HG02870 (cell line): ENCODE results near the gene FAM186B.
"Not testable (repeated sequence)": the region's sequence is repeated elsewhere in the genome, so short reads cannot be mapped to it uniquely, and the experiment has no call there.

Experiments
- ATAC-seq: cut with Tn5 transposase; IDR thresholded peaks from one replicate; pipeline ENCODE4 v1.9.1; 2021; ENCODE audit warnings: mild to moderate bottlenecking, moderate library complexity; ENCODE audit not compliant: unreplicated experiment

The FAM186B gene

GRCh38 chr12:49605539-49605938 lies at the start of gene FAM186B:
TSS of gene FAM186B (minus strand) at chr12:49605639. CDS start at chr12:49605477, 162 bp downstream.
- not testable (repeated sequence) for ATAC-seq

DNA sequence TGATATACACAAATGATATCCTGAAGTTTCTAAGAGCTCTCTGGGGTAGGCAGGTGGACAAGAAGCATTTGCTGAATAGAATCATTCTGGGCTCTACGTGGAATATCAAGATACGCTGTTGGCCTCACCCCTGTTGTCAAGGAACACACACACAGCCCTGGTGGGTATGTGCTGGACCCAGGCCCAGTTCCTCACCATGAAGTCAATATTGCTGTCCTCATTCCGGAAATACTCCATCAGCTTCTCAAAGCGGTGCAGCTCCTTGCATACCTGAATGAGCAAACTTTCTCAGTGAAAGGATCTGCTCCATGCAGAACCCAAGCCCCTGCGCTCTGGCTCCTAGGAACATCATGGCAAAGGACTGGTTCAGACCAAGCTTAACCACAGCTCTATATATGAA lies 49.3 kb upstream of the FAM186B start:
- ATAC-seq: no peak

- no peak for ATAC-seq
These were observed 47.6 kb upstream of the FAM186B start for GRCh38 chr12:49652921-49653520.

GRCh38 chr12:49651855-49652254 lies 46.4 kb upstream of the FAM186B start:
- no peak for ATAC-seq

DNA sequence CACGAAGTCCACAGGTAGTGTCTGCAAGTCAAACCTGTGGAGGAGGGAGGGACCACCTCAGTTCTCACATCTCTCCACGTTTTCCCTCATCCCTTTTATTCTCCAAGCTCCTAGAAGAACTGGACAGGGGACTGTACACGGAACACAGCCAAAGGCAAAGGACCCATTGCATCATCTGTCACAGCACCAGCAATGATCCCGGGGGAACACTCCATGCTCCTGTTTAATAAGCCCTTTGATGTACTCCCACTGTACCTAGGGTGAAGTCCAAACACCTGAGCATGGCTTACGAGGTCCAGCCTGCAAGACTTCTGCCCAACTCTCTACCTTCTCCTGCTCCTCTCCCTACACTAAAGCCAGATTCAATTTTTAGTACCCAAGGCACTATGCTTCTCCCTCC lies 44.5 kb upstream of the FAM186B start:
- no peak for ATAC-seq

- no peak for ATAC-seq
These were observed 44.0 kb upstream of the FAM186B start for GRCh38 chr12:49649445-49649844.

DNA sequence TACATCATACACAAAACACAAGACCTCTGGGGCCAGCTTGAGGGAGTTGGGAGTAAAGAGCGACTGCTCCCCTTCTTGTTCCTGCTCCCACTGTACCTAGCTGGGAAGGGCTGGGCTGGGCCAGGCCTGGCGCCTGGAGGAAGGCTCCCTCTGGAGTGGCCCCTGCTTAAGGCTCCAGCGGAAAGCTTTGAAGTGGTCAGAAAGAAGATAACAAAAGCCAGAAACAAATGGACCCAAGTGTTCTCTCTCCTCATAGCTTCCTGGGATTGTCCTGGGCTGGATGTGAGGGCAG lies 43.2 kb upstream of the FAM186B start:
- ATAC-seq: no peak

DNA sequence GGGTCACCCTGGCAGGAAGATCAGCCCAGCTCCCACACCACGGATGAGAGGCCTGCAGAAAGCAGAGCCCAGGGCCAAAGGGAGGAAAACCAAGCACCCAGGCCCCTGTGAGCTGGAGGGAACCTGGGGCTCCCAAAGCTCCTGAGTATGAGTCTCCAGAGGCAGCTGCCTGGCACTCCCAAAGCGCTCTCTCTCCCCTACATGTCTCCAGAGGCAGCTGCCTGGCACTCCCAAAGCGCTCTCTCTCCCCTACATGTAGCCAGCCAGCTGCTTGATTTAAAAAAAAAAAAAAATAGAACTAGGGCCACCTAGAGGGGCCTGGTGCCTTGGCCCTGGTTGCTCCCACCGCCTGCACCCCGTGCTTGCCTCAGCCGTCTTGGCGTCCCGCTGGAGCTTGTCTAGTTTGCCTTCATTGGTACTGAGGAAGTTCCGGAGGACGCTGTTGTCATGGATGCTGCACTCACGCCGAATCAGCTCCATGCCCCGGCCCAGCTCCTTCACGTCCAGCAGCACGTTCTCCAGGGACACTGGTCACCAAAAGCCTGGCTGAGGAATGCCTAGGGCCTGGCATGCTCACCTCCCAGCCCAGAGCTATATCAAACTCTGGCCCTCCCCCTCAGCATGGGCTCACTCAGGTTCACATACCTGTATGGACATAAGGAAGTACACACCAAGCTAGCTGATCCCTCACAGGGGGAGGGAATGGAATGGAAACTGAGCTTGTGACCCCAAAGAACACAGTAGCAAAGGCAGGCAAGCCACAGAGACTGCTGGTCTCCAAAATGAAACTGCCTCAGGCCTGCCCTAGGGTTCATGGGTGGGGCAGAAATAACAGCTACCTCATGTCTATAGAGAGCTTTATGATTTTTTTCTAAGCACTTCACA lies 42.6 kb upstream of the FAM186B start:
- ATAC-seq: no peak

DNA sequence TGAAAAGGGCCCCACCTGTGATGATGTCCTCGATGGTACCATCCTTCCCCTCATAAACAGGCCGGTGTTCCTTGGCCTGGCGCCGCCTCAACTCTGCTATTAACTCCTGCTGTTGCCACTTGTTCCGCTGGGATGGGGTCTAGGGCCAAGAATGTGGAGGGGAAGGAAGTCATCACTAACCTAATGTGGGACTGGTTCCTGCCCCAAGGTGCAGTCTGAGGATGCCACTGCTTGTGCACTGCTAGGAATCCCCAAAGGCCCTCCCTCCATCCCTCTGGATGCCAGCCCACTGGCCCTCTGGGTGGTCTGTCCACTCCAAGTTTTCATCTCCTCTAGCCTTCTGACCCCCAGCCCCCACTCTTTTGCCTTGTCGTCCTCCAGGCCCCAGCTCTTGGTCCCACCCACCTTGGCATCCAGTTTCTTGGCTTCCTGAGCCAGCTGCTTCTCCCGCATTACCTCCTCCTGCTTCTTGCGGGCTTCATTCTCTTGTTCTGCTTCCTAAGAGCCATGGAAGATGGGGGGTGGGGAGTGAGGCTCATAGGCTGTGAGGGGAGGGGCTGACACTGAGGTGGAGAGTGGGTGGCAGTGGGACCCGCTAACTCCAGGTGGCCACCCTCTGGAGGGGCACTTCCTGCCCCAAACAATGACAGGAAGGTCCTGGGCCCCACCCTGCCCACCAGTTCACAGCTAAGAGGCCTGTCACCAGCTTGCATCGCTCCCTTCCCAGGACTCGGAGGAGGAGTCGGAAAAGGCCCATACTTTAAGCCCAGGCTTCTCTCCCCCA lies 41.6 kb upstream of the FAM186B start:
- no peak for ATAC-seq

DNA sequence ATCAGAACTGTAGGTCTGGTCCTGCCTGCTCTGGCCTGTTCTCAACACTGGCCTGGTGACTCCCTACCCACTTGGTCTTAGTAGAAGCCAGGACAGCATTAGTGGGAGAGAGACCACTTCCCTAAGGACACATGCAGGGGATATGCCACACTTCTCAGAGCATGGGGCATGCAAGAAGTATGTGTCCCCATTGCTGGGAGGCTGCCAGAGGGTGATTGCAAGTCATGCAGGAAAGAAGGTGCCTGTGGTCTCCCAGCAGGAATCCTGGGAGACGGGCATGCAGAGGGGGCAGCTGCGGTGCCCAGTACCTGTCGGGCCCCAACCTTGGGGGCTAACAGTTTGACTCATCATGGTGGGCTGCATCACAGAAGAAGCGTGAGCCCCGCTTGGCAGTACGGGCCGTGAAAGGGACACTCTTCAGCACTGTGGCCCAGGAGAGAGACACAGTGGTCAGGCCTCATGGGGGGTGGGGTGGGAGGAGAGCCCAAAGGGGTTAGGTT lies 40.9 kb upstream of the FAM186B start:
- no peak for ATAC-seq

DNA sequence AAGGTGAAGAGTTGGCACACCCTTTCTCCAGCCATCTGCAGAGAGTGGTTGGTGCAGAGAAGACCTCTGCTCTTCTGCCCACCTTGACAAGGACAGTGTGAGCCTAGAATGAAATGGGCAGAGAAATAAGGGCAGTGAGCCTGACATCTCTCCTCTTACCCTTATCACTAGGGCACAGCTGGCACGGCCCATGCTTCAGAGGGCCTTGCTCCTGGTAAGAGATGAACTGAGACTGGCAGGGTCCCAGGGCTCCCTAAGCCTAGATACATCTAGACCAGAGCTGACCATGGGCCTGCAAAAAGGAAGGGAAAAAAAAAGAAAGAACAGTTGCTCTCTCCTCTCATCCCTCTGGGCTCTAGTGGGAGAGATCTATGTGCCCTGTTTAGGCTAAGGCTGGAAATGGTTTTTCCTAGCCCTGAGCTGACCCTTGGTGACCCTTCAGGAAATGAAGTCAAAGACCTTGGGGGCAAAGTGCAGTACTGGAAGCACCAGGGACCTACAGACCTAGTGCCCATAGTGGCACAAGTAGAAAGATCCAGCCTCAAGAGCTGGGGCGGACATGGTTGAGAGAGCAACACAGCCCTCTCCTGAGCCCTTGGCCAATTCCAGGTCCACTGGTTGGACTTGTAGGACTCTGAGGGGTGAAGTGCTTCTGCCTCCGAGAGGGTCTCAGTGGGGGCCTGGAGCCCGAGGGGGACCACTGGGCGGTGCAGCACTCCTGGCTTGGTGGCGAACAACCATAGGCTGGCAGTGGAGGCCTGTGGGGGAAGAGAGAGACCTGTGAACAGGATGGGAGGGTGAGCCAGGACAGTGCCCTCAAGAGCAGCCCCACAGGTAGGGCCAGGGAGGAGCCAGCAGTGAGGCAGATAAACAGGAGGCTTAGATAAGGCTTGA lies 40.0 kb upstream of the FAM186B start:
- ATAC-seq: no peak

- ATAC-seq: no peak
These were observed 39.2 kb upstream of the FAM186B start for GRCh38 chr12:49644620-49644994.

DNA sequence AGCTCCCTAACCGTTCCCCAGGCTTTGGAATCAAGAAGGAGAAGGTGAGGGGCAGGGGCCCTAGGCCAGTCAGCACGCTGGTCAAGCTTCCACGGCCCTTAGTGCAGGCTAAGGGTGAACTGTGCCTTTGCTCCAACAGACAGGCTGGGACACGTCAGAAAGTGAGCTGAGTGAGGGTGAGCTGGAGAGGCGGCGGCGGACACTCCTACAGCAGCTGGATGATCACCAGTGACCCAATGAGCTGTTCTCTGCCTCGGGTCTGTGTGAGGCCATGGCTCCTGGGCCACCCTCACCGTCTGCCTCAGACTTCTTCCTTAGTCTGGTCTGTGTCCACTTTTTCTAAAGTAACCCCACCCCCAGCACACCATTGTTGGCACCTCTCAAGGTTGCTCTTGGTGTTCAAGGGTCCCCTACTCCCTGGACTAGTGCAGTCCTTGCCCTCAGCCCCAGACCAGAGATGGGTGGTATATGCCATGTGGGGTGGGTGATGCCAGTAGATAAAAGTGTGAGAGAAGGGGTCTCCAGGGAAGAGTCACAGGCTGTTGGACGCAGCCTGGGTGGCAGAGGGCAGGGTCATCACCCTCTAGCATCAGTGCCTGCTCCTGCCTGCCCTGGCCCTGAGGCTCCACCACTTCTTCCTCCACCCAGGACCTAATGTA lies 38.7 kb upstream of the FAM186B start:
- ATAC-seq: no peak

- no peak for ATAC-seq
These were observed 37.7 kb upstream of the FAM186B start for GRCh38 chr12:49643135-49643534.

- ATAC-seq: no peak
These were observed 36.9 kb upstream of the FAM186B start for GRCh38 chr12:49642370-49642802.

GRCh38 chr12:49641748-49642369 lies 36.4 kb upstream of the FAM186B start:
- no peak for ATAC-seq

GRCh38 chr12:49636979-49637755 lies 31.7 kb upstream of the FAM186B start:
- ATAC-seq: peak; percentile 60

- ATAC-seq: no peak
These were observed 31.1 kb upstream of the FAM186B start for GRCh38 chr12:49636574-49636973.

- ATAC-seq: no peak
These were observed 30.2 kb upstream of the FAM186B start for GRCh38 chr12:49635656-49636055.
